HEK293T (cell line): ENCODE results near the gene JPH2.

Source experiments
- ARNT ChIP-seq: fragments of 450-650 bp; IDR thresholded peaks from 2 replicates; pipeline ENCODE4 v1.6.1; 2017; ENCODE audit warnings: mild to moderate bottlenecking
- BHLHE40 ChIP-seq: fragments of 450-650 bp; IDR thresholded peaks from 2 replicates; pipeline ENCODE4 v1.6.1; 2016; ENCODE audit warnings: mild to moderate bottlenecking, moderate library complexity, borderline replicate concordance
- SP1 ChIP-seq: fragments of 450-650 bp; IDR thresholded peaks from 2 replicates; pipeline ENCODE4 v1.6.1; 2017
- TARDBP ChIP-seq: fragments of 450-650 bp; IDR thresholded peaks from 2 replicates; pipeline ENCODE4 v1.6.1; 2016

GRCh38 chr20:44173846-44174245 is 13.1 kb downstream of the JPH2 start:
- TF ChIP-seq SP1 (no peak), ARNT (no peak), TARDBP (no peak), BHLHE40 (no peak)
